Measurements from ENCODE around the gene PKD2L2. TPM values are rescaled to one million over a fixed set of nuclear protein-coding genes. Genes with fewer than 3 reads are reported as not detected.

The PKD2L2 gene
- total and polyA plus RNA-seq, 2 of the 4 experiments (the other 2 are of a cell fraction): not detected

- Histone ChIP-seq H4K5ac (ENCODE audit: low read depth, low read length) (no peak overlapping the region), H2AFZ (replicated peaks; ENCODE audit: low read length, poor library complexity) (no peak overlapping the region)
- in situ Hi-C loops (cut with MboI; ENCODE audit: low sequenced_read_pairs): no loop called here
These were observed 5.3 kb downstream of the PKD2L2 start for GRCh38 chr5:137894586-137894985.

More at GRCh38 chr5:137894586-137894985, 5.3 kb downstream of the PKD2L2 start:
- Histone ChIP-seq H3K56ac (ENCODE audit: extremely low read depth, insufficient read depth, low read length) (no peak overlapping the region), H3K4me3 (ENCODE audit: insufficient read depth, low read depth, low read length) (no peak overlapping the region), H2AK9ac (replicated peaks; ENCODE audit: low read depth, low read length, poor library complexity) (no peak overlapping the region), H2AK5ac (ENCODE audit: low read depth, low read length) (no peak overlapping the region), H2BK20ac (ENCODE audit: low read depth, low read length) (no peak overlapping the region), H3K9me1 (ENCODE audit: insufficient read depth, low read length) (no peaks in the 10 kb centered on the region), H3K18ac (ENCODE audit: low read depth, low read length) (no peak overlapping the region), H3K4ac (ENCODE audit: low read depth, low read length) (no peak overlapping the region), H3K23ac (ENCODE audit: low read depth, low read length) (no peak overlapping the region), H2BK5ac (ENCODE audit: low read depth, low read length, poor library complexity, severe bottlenecking) (no peak overlapping the region), H2BK120ac (ENCODE audit: low read depth, low read length) (no peak overlapping the region), H3K14ac (replicated peaks; ENCODE audit: low read depth, low read length) (no peak overlapping the region), H4K91ac (ENCODE audit: insufficient read depth, low read depth, low read length) (no peak overlapping the region), H3K27me3 (ENCODE audit: control insufficient read depth, insufficient read depth, low read length) (no peaks in the 10 kb centered on the region; the same call in 1 of the 2 replicates), H2BK15ac (ENCODE audit: low read depth, low read length) (no peak overlapping the region), H3K9me3 (ENCODE audit: control insufficient read depth, insufficient read depth, low read length) (no peaks in the 10 kb centered on the region; the same call in 1 of the 2 replicates), H4K20me1 (ENCODE audit: insufficient read depth, low read length) (no peaks in the 10 kb centered on the region), H3K4me1 (ENCODE audit: control insufficient read depth, insufficient read depth, low read length) (no peaks in the 10 kb centered on the region), H3K9ac (ENCODE audit: low read depth, low read length) (no peak overlapping the region), H3K4me2 (ENCODE audit: low read depth, low read length) (no peak overlapping the region), H3K79me1 (ENCODE audit: low read depth in 1 of 2, low read length in 2 of 2) (no peaks in the 10 kb centered on the region), H4K8ac (ENCODE audit: low read depth in 2 of 2, low read length in 2 of 2) (no peak overlapping the region), H3K27ac (ENCODE audit: insufficient read depth, low read length) (no peak overlapping the region), H3K36me3 (ENCODE audit: control insufficient read depth, insufficient read depth, low read length) (no peaks in the 10 kb centered on the region)
- no peak for DNase-seq
- no peak for ATAC-seq (ENCODE audit: low read depth)
- no TSS peak for BruUV-seq (replicated peaks)
- ChIA-PET POLR2A (ENCODE audit: unreplicated experiment) (interaction anchor here (0.6 to 0.7 kb wide), 2 partner anchors 9 to 84 kb away, joined by 3 to 11 read pairs; no protein-coding TSS in a partner anchor), CTCF (no interaction called here)
- intact Hi-C loops (cut with micrococcal nuclease) (no loop called here), dilution Hi-C loops (cut with HindIII; ENCODE audit: low sequenced_read_pairs, unreplicated experiment) (no loop called here)
- TF ChIP-seq SMC3 (IDR thresholded peaks at IDR 0.05; ENCODE audit: low read depth, low read length) (no peak), RCOR1 (IDR thresholded peaks at IDR 0.05; ENCODE audit: insufficient replicate concordance, low read length) (no peak), ELK1 (IDR thresholded peaks at IDR 0.05; ENCODE audit: borderline replicate concordance, low read depth, low read length) (no peak), FOS (IDR thresholded peaks at IDR 0.05; ENCODE audit: low read depth, low read length) (no peak)
- TF ChIP-seq, protein P1, sequence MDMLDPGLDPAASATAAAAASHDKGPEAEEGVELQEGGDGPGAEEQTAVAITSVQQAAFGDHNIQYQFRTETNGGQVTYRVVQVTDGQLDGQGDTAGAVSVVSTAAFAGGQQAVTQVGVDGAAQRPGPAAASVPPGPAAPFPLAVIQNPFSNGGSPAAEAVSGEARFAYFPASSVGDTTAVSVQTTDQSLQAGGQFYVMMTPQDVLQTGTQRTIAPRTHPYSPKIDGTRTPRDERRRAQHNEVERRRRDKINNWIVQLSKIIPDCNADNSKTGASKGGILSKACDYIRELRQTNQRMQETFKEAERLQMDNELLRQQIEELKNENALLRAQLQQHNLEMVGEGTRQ (IDR thresholded peaks at IDR 0.05; ENCODE audit: low read depth, low read length): no peak

Data from IMR-90 (cell line).